ENCODE measurements around the gene SPON1. TPM values are rescaled to one million over a fixed set of nuclear protein-coding genes. Genes with fewer than 3 reads are reported as not detected.

The SPON1 gene
- total and polyA plus RNA-seq, 2 donors (not counting 1 experiment from before 2014, with no cell fraction given) = 0.30 TPM; not detected in 1

DNA sequence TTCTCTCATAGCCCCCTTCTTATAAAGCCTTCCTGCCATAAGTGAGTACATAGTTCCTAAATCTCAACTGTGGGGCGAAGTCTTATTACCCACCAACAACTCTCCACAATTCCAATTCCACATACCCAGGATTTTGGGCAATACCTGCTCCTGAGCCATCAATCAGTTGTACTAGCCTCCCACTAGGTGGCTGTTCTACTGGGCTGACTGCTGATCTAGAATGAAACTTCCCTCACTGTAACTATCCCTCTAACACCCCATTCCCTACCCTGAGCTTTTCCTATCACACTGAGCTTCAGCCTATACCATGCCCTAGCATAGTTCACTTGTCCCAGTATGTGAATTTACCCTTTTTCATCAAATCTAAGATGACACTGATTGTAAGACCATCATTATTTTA, 344.0 kb downstream of the SPON1 start:
- peaks cover 100% of the 10 kb centered on the region for H3K79me2 ChIP-seq (ENCODE audit: control insufficient read depth, insufficient read depth, low read length)
- TF ChIP-seq EZH2 (IDR thresholded peaks at IDR 0.05; ENCODE audit: borderline replicate concordance, insufficient read depth, low read depth, low read length, poor library complexity, severe bottlenecking) = no peak
- TF ChIP-seq, protein P1, sequence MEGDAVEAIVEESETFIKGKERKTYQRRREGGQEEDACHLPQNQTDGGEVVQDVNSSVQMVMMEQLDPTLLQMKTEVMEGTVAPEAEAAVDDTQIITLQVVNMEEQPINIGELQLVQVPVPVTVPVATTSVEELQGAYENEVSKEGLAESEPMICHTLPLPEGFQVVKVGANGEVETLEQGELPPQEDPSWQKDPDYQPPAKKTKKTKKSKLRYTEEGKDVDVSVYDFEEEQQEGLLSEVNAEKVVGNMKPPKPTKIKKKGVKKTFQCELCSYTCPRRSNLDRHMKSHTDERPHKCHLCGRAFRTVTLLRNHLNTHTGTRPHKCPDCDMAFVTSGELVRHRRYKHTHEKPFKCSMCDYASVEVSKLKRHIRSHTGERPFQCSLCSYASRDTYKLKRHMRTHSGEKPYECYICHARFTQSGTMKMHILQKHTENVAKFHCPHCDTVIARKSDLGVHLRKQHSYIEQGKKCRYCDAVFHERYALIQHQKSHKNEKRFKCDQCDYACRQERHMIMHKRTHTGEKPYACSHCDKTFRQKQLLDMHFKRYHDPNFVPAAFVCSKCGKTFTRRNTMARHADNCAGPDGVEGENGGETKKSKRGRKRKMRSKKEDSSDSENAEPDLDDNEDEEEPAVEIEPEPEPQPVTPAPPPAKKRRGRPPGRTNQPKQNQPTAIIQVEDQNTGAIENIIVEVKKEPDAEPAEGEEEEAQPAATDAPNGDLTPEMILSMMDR (IDR thresholded peaks at IDR 0.05) = no peak
- H3K27ac ChIP-seq (ENCODE audit: low read length in 2 of 2) = no peak overlapping the region
- peaks cover 68% of the 10 kb centered on the region for H4K20me1 ChIP-seq (ENCODE audit: control insufficient read depth, insufficient read depth, low read length, poor library complexity, severe bottlenecking)
- no peaks in the 10 kb centered on the region for H3K27me3 ChIP-seq (replicated peaks in 1 of 4; ENCODE audit: control extremely low read depth in 1 of 4, control insufficient read depth in 3 of 4, insufficient read depth in 4 of 4, low read length in 3 of 4)
- Mint-ChIP-seq H3K4me1 (peaks cover 39% of the 10 kb centered on the region), H3K4me3 (peak overlapping the region; percentile 32), H3K9me3 (ENCODE audit: insufficient read depth) (no peaks in the 10 kb centered on the region), H3K27ac (peak overlapping the region; percentile 58), H3K27me3 (no peaks in the 10 kb centered on the region)
- no peaks in the 10 kb centered on the region for H3K36me3 ChIP-seq (replicated peaks in 1 of 2; ENCODE audit: control extremely low read depth in 1 of 2, control insufficient read depth in 1 of 2, extremely low read depth in 1 of 2, insufficient read depth in 2 of 2, low read length in 1 of 2)
- 100% methylated on average over 1 of the region's 1 CpG for WGBS (ENCODE audit: insufficient coverage)
- no peak overlapping the region for H2AFZ ChIP-seq (ENCODE audit: insufficient read depth, low read depth, low read length, poor library complexity, severe bottlenecking)
- CTCF ChIA-PET = interaction anchor here (0.7 to 12.4 kb wide), 6 partner anchors 9 to 508 kb away, joined by 3 to 474 read pairs (median 4); no protein-coding TSS in a partner anchor
- H3K9me3 ChIP-seq (ENCODE audit: control extremely low read depth in 1 of 3, control insufficient read depth in 2 of 3, insufficient read depth in 1 of 3, low read length in 2 of 3) = no peaks in the 10 kb centered on the region
- intact Hi-C loops (cut with micrococcal nuclease) = no loop called here
- H3K4me2 ChIP-seq (replicated peaks; ENCODE audit: low read depth, low read length, poor library complexity, severe bottlenecking) = no peak overlapping the region
- no peak for ATAC-seq (ENCODE audit: low read depth)
- peaks cover 78 to 88% of the 10 kb centered on the region in 2 donors for H3K4me1 ChIP-seq (ENCODE audit: control insufficient read depth in 2 of 2, insufficient read depth in 2 of 2, low read length in 2 of 2)
- POLR2A ChIA-PET = no interaction called here
- no peak overlapping the region for H3K4me3 ChIP-seq (ENCODE audit: control extremely low read depth in 1 of 5, extremely low read depth in 1 of 5, insufficient read depth in 1 of 5, low read depth in 2 of 5, low read length in 4 of 5)
- no peak for DNase-seq
- H3K9ac ChIP-seq (ENCODE audit: low read length) = no peak overlapping the region

DNA sequence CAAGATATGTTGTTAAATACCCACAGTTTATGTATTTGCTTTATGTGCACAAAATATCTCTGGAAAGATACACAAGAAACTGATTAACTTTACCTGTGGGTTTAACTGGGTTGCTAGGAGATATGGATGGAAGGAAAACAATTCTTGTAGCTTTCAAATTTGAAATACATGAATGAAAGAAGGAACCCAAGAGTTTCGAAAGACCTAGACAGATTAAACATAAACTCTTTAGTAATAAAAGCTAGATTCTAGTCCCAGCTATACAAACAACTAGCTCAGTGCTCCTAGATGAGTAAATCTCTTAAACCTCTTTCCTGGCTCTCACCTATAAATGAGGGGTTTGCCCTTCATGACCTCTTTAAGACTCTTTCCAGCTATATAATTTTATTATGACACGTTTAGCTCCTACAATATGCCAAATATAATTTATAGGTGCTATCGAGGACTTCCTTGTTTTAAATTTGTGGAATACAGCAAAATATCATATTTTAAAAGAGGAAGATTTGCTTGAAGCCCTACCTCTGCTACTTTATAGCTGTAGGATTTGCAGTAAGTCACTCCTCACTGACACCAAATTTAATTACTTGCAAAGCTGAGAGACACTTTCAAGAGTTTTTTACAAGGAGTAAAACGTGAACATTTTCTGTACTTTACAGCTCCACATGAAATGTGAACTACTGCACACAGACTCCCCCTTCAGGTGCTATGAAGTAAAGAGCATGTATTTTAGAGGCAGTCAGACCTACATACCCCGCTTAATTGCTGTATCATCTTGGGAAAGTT, 345.8 kb downstream of the SPON1 start:
- WGBS (ENCODE audit: insufficient coverage) = no CpG with 5 or more reads among the region's 5 CpGs
- Mint-ChIP-seq H3K27ac (no peak overlapping the region), H3K4me3 (peak overlapping the region; percentile 0), H3K27me3 (no peaks in the 10 kb centered on the region), H3K4me1 (peaks cover 41% of the 10 kb centered on the region), H3K9me3 (ENCODE audit: insufficient read depth) (no peaks in the 10 kb centered on the region)
- ATAC-seq (ENCODE audit: low read depth) (peak; percentile 65), DNase-seq (peak; percentile 61)
- no peak overlapping the region for H3K9ac ChIP-seq (ENCODE audit: low read length)
- intact Hi-C loops (cut with micrococcal nuclease) = loop anchor here (2.0 kb wide), 1 partner anchor 18 kb away; no protein-coding TSS in a partner anchor
- POLR2A ChIA-PET = no interaction called here
- H2AFZ ChIP-seq (ENCODE audit: insufficient read depth, low read depth, low read length, poor library complexity, severe bottlenecking) = no peak overlapping the region
- no peaks in the 10 kb centered on the region for H3K27me3 ChIP-seq (replicated peaks in 1 of 4; ENCODE audit: control extremely low read depth in 1 of 4, control insufficient read depth in 3 of 4, insufficient read depth in 4 of 4, low read length in 3 of 4)
- peaks cover 51% of the 10 kb centered on the region for H4K20me1 ChIP-seq (ENCODE audit: control insufficient read depth, insufficient read depth, low read length, poor library complexity, severe bottlenecking)
- H3K4me1 ChIP-seq (ENCODE audit: control insufficient read depth in 2 of 2, insufficient read depth in 2 of 2, low read length in 2 of 2) = peaks cover 83 to 90% of the 10 kb centered on the region in 2 donors
- peak overlapping the region; percentile 64 to 97 for H3K27ac ChIP-seq (ENCODE audit: low read length in 2 of 2)
- peaks cover 98% of the 10 kb centered on the region for H3K79me2 ChIP-seq (ENCODE audit: control insufficient read depth, insufficient read depth, low read length)
- no peaks in the 10 kb centered on the region for H3K9me3 ChIP-seq (ENCODE audit: control extremely low read depth in 1 of 3, control insufficient read depth in 2 of 3, insufficient read depth in 1 of 3, low read length in 2 of 3)
- H3K36me3 ChIP-seq (replicated peaks in 1 of 2; ENCODE audit: control extremely low read depth in 1 of 2, control insufficient read depth in 1 of 2, extremely low read depth in 1 of 2, insufficient read depth in 2 of 2, low read length in 1 of 2) = no peaks in the 10 kb centered on the region
- CTCF ChIA-PET = interaction anchor here (0.7 to 12.4 kb wide), 21 partner anchors 8 to 146 kb away, joined by 3 to 474 read pairs (median 5); no protein-coding TSS in a partner anchor
- TF ChIP-seq, protein P1 (IDR thresholded peaks at IDR 0.05) = peak; percentile 74
- TF ChIP-seq EZH2 (IDR thresholded peaks at IDR 0.05; ENCODE audit: borderline replicate concordance, insufficient read depth, low read depth, low read length, poor library complexity, severe bottlenecking) = no peak
- H3K4me3 ChIP-seq (ENCODE audit: control extremely low read depth in 1 of 5, extremely low read depth in 1 of 5, insufficient read depth in 1 of 5, low read depth in 2 of 5, low read length in 4 of 5) = peak overlapping the region in 1 of 5 experiments; percentile 8
- H3K4me2 ChIP-seq (replicated peaks; ENCODE audit: low read depth, low read length, poor library complexity, severe bottlenecking) = peak overlapping the region; percentile 47

All from B cell (primary cell).